DMS79 (cell line): Measurements from ENCODE around the gene ECPAS.
"Not testable (repeated sequence)": the region's sequence is repeated elsewhere in the genome, so short reads cannot be mapped to it uniquely, and the experiment has no call there.

ENCODE experiments used
- DNase-seq: peaks from one replicate; lab custom pipeline; 2025; lab: John Stamatoyannopoulos, UW

The ECPAS gene

GRCh38 chr9:111467778-111468367, 16.3 kb downstream of the ECPAS start:
- DNase-seq, result no peak

- DNase-seq, result no peak
These were observed 21.1 kb downstream of the ECPAS start for GRCh38 chr9:111463048-111463447.

- no peak for DNase-seq
These were observed 25.8 kb downstream of the ECPAS start for GRCh38 chr9:111458139-111459009.

GRCh38 chr9:111456529-111456928, 27.7 kb downstream of the ECPAS start:
- DNase-seq, result no peak

- DNase-seq, result no peak
These were observed 28.5 kb downstream of the ECPAS start for GRCh38 chr9:111455638-111456037.

GRCh38 chr9:111454751-111455150, 29.4 kb downstream of the ECPAS start:
- no peak for DNase-seq

GRCh38 chr9:111451570-111451969, 32.6 kb downstream of the ECPAS start:
- no peak for DNase-seq

- no peak for DNase-seq
These were observed 34.1 kb downstream of the ECPAS start for GRCh38 chr9:111450124-111450523.

- DNase-seq, result no peak
These were observed 34.5 kb downstream of the ECPAS start for GRCh38 chr9:111449705-111450104.

GRCh38 chr9:111445799-111446198, 38.4 kb downstream of the ECPAS start:
- DNase-seq, result not testable (repeated sequence)

- DNase-seq, result no peak
These were observed 40.7 kb downstream of the ECPAS start for GRCh38 chr9:111443454-111443853.

- no peak for DNase-seq
These were observed 41.7 kb downstream of the ECPAS start for GRCh38 chr9:111442360-111443027.

- no peak for DNase-seq
These were observed 44.0 kb downstream of the ECPAS start for GRCh38 chr9:111440226-111440625.

GRCh38 chr9:111438541-111439235, 45.5 kb downstream of the ECPAS start:
- no peak for DNase-seq

GRCh38 chr9:111436571-111436970, 47.6 kb downstream of the ECPAS start:
- DNase-seq, result no peak

GRCh38 chr9:111433082-111433481, 51.1 kb downstream of the ECPAS start:
- no peak for DNase-seq

GRCh38 chr9:111431684-111432083, 52.5 kb downstream of the ECPAS start:
- DNase-seq, result no peak

GRCh38 chr9:111429175-111429574, 55.0 kb downstream of the ECPAS start:
- DNase-seq, result no peak

GRCh38 chr9:111427186-111427585, 57.0 kb downstream of the ECPAS start:
- DNase-seq, result no peak

GRCh38 chr9:111423389-111423788, 60.8 kb downstream of the ECPAS start:
- DNase-seq, result no peak

GRCh38 chr9:111414406-111414805, 69.8 kb downstream of the ECPAS start:
- DNase-seq, result no peak

- DNase-seq, result no peak
These were observed 70.2 kb downstream of the ECPAS start for GRCh38 chr9:111413996-111414395.
